Trophoblast cell (in vitro differentiated cells and primary cell): ENCODE results near the gene PTPRO.

ENCODE experiments used
- DNase-seq, 2 donors: peaks; one replicate each; pipeline ENCODE4 v3.0.0-alpha.2; 2016
- H2AFZ ChIP-seq: 2 replicates; pipeline ENCODE4 v1.6.1; 2013; ENCODE audit warnings: low read length, moderate library complexity, mild to moderate bottlenecking; ENCODE audit not compliant: insufficient read depth, poor library complexity
- H2AK5ac ChIP-seq: 2 replicates; pipeline ENCODE4 v1.6.1; 2013; ENCODE audit warnings: mild to moderate bottlenecking, low read length
- H2BK120ac ChIP-seq: 2 replicates; pipeline ENCODE4 v1.6.1; 2013; ENCODE audit warnings: low read length, mild to moderate bottlenecking, moderate library complexity; ENCODE audit not compliant: insufficient read depth, poor library complexity
- H2BK12ac ChIP-seq: 2 replicates; pipeline ENCODE4 v1.6.1; 2013; ENCODE audit warnings: mild to moderate bottlenecking, low read length, moderate library complexity
- H2BK5ac ChIP-seq: 2 replicates; pipeline ENCODE4 v1.6.1; 2013; ENCODE audit warnings: low read length, low read depth, moderate library complexity, mild to moderate bottlenecking; ENCODE audit not compliant: poor library complexity
- H3K14ac ChIP-seq: 2 replicates; pipeline ENCODE4 v1.6.1; 2013; ENCODE audit warnings: mild to moderate bottlenecking, low read length
- H3K18ac ChIP-seq: 2 replicates; pipeline ENCODE4 v1.6.1; 2013; ENCODE audit warnings: mild to moderate bottlenecking, low read length
- H3K23ac ChIP-seq: 2 replicates; pipeline ENCODE4 v1.6.1; 2013; ENCODE audit warnings: low read length
- H3K27ac ChIP-seq: 2 replicates; pipeline ENCODE4 v1.5.1; 2013; ENCODE audit warnings: low read depth, mild to moderate bottlenecking, inconsistent platforms, low read length, moderate library complexity
- H3K27me3 ChIP-seq: 2 replicates; pipeline ENCODE4 v1.6.1; 2013; ENCODE audit warnings: inconsistent platforms, mild to moderate bottlenecking, low read length, moderate library complexity; ENCODE audit not compliant: insufficient read depth
- H3K36me3 ChIP-seq, 2 experiments: 1 replicate in 1 of 2; 2 replicates in 1 of 2; pipeline ENCODE4 v1.6.1; 2013; ENCODE audit warnings: low read length in 2 of 2, mild to moderate bottlenecking in 2 of 2, moderate library complexity in 1 of 2; ENCODE audit not compliant: insufficient read depth in 2 of 2, control insufficient read depth in 1 of 2
- H3K4ac ChIP-seq: 2 replicates; pipeline ENCODE4 v1.6.1; 2013; ENCODE audit warnings: low read depth, mild to moderate bottlenecking, low read length, moderate library complexity
- H3K4me1 ChIP-seq, 2 experiments: 1 replicate in 1 of 2; 2 replicates in 1 of 2; pipeline ENCODE4 v1.6.1; 2013; ENCODE audit warnings: low read length in 2 of 2, mild to moderate bottlenecking in 2 of 2, moderate library complexity in 1 of 2; ENCODE audit not compliant: insufficient read depth in 2 of 2, control insufficient read depth in 1 of 2
- H3K4me2 ChIP-seq: 2 replicates; pipeline ENCODE4 v1.6.1; 2013; ENCODE audit warnings: inconsistent platforms, mild to moderate bottlenecking, low read length, moderate library complexity
- H3K4me3 ChIP-seq: 2 replicates; pipeline ENCODE4 v1.5.1; 2013; ENCODE audit warnings: mild to moderate bottlenecking, low read depth, low read length, inconsistent platforms
- H3K79me1 ChIP-seq: one replicate; pipeline ENCODE4 v1.6.1; 2013; ENCODE audit warnings: low read length
- H3K79me2 ChIP-seq: 2 replicates; pipeline ENCODE4 v1.6.1; 2013; ENCODE audit warnings: low read length, mild to moderate bottlenecking; ENCODE audit not compliant: control insufficient read depth, insufficient read depth, poor library complexity
- H3K9ac ChIP-seq: 2 replicates; pipeline ENCODE4 v1.6.1; 2013; ENCODE audit warnings: mild to moderate bottlenecking, low read length
- H3K9me3 ChIP-seq: 2 replicates; pipeline ENCODE4 v1.6.1; 2013; ENCODE audit warnings: low read depth, mild to moderate bottlenecking, control low read depth, inconsistent platforms, low read length; ENCODE audit not compliant: insufficient read depth
- H4K12ac ChIP-seq: 2 replicates; pipeline ENCODE4 v1.6.1; 2013; ENCODE audit warnings: low read depth, mild to moderate bottlenecking, low read length, moderate library complexity
- H4K8ac ChIP-seq: 2 replicates; pipeline ENCODE4 v1.6.1; 2013; ENCODE audit warnings: low read depth, mild to moderate bottlenecking, low read length, moderate library complexity
- H4K91ac ChIP-seq: one replicate; pipeline ENCODE4 v1.6.1; 2013; ENCODE audit warnings: low read depth, mild to moderate bottlenecking, low read length, moderate library complexity
- WGBS: extraction: QIAGEN DNeasy Blood & Tissue Kit; methylation state at CpG from one replicate; pipeline ENCODE4 v1.1.7; 2013; ENCODE audit warnings: missing lambda C conversion rate; ENCODE audit not compliant: insufficient read length, insufficient coverage; ENCODE audit errors: extremely low coverage; 5-methylcytosine and 5-hydroxymethylcytosine counted together

Gene PTPRO

DNA sequence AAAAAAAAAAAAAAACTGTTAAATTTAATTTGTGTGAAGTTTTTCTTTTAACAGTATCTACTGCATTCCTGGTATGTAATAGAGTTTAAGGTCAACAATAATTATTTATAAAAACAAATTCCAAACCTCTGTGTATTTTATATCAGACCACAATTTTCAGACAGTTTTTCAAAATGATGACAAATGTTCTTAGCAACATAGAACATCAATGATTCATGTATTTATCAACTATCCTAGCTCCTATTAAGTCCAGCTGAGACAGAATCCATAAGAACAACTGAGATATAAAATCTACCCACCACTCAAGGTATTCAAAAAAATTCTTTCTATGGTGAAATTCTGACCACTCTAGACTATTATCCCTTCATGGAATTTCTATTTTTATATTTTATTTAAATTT is 322.4 kb downstream of the PTPRO start:
- no peaks in the 10 kb centered on the region for H3K36me3 ChIP-seq
- no peak overlapping the region for H3K14ac ChIP-seq
- H2BK5ac ChIP-seq = no peak overlapping the region
- H3K79me2 ChIP-seq = no peaks in the 10 kb centered on the region
- no peak overlapping the region for H2AFZ ChIP-seq
- no peak overlapping the region for H4K12ac ChIP-seq
- H3K18ac ChIP-seq = no peak overlapping the region
- H3K79me1 ChIP-seq = no peaks in the 10 kb centered on the region
- no peak overlapping the region for H3K4me2 ChIP-seq
- H3K9ac ChIP-seq = no peak overlapping the region
- no peak for DNase-seq
- H3K27ac ChIP-seq = no peak overlapping the region
- H4K8ac ChIP-seq = no peak overlapping the region
- no peak overlapping the region for H3K23ac ChIP-seq
- no peak overlapping the region for H4K91ac ChIP-seq
- H2BK12ac ChIP-seq = no peak overlapping the region
- H3K9me3 ChIP-seq = no peaks in the 10 kb centered on the region
- no peak overlapping the region for H3K4ac ChIP-seq
- H3K4me3 ChIP-seq = no peak overlapping the region
- no peaks in the 10 kb centered on the region for H3K27me3 ChIP-seq
- H2AK5ac ChIP-seq = no peak overlapping the region
- no peak overlapping the region for H2BK120ac ChIP-seq
- no peaks in the 10 kb centered on the region for H3K4me1 ChIP-seq

- Histone ChIP-seq H3K79me1 (no peaks in the 10 kb centered on the region), H3K18ac (no peak overlapping the region), H3K4ac (no peak overlapping the region), H3K9me3 (no peaks in the 10 kb centered on the region), H3K4me1 (no peaks in the 10 kb centered on the region), H3K79me2 (no peaks in the 10 kb centered on the region), H3K23ac (no peak overlapping the region), H4K91ac (no peak overlapping the region), H2BK12ac (no peak overlapping the region), H3K36me3 (peaks cover 0 to 2% of the 10 kb centered on the region in 2 experiments), H3K9ac (no peak overlapping the region), H3K4me3 (no peak overlapping the region), H3K14ac (no peak overlapping the region), H2AK5ac (no peak overlapping the region), H4K12ac (no peak overlapping the region), H3K27ac (no peak overlapping the region), H3K27me3 (no peaks in the 10 kb centered on the region), H2AFZ (no peak overlapping the region), H4K8ac (no peak overlapping the region), H2BK5ac (no peak overlapping the region), H3K4me2 (no peak overlapping the region), H2BK120ac (no peak overlapping the region)
- no CpG with 5 or more reads among the region's 1 CpG for WGBS
- DNase-seq = no peak
These were observed 324.3 kb downstream of the PTPRO start for GRCh38 chr12:15646581-15646980.
